GM12892 (cell line): ENCODE data around the gene HSPB1.

Source experiments
- POLR2AphosphoS5 ChIP-seq: IDR thresholded peaks from 2 replicates; pipeline ENCODE4 v1.6.1; 2011; ENCODE audit warnings: low read depth, low read length, control low read depth
- TAF1 ChIP-seq: IDR thresholded peaks from 2 replicates; pipeline ENCODE4 v1.6.1; 2011; ENCODE audit warnings: low read depth, mild to moderate bottlenecking, control low read depth, low read length, borderline replicate concordance

GRCh38 chr7:76262683-76263402 is 39.6 kb upstream of the HSPB1 start:
- TF ChIP-seq TAF1 = no peak
- no peak for TF ChIP-seq POLR2AphosphoS5
